Fibroblast of lung (primary cell): ENCODE measurements around the gene IGIP.

Experiments
- EZH2 ChIP-seq: IDR thresholded peaks from 2 replicates; pipeline ENCODE4 v1.5.1; 2012; ENCODE audit warnings: low read length, control low read depth, mild to moderate bottlenecking; ENCODE audit errors: missing control alignments
- TF ChIP-seq, protein P1 (sequence below), 2 donors: IDR thresholded peaks in 1 of 2; conservative IDR thresholded peaks in 1 of 2; 1 replicate in 1 of 2; 2 replicates in 1 of 2; pipeline ENCODE4 v1.5.1; 2011 to 2012; ENCODE audit warnings: low read length in 2 of 2, control low read depth in 1 of 2, inconsistent platforms in 1 of 2, low read depth in 1 of 2, mild to moderate bottlenecking in 1 of 2

DNA sequence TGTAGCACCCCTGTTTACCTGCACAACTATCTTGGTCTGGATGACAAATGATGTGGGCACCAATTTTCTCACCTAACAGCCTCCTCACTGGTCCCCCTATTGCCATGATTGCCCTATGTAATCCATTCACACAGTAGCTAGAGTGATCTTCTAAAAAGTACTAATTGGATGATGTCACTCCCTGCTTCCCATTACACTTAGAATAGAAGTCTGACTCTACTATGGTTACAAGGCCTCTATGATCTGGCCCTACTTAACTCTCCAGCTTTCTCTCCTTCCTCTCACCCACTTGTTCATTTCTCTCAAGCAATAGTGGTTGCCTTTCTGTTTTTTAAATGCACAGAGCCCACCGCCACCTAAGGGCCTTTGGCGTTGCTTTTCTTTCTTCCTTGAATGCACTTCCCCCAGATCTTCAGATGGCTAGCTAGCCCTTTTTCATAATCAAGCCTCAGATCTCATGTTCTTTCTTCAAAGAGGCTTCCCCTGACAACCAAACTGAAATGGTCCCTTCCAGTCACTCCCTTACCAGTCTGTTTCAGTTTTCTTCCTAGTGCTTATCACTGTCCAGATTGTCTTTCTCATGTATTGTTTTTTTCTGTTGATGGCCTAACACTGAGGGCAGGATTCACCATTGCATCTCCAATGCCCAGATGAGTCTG lies 8.7 kb downstream of the IGIP start:
- TF ChIP-seq, protein P1, sequence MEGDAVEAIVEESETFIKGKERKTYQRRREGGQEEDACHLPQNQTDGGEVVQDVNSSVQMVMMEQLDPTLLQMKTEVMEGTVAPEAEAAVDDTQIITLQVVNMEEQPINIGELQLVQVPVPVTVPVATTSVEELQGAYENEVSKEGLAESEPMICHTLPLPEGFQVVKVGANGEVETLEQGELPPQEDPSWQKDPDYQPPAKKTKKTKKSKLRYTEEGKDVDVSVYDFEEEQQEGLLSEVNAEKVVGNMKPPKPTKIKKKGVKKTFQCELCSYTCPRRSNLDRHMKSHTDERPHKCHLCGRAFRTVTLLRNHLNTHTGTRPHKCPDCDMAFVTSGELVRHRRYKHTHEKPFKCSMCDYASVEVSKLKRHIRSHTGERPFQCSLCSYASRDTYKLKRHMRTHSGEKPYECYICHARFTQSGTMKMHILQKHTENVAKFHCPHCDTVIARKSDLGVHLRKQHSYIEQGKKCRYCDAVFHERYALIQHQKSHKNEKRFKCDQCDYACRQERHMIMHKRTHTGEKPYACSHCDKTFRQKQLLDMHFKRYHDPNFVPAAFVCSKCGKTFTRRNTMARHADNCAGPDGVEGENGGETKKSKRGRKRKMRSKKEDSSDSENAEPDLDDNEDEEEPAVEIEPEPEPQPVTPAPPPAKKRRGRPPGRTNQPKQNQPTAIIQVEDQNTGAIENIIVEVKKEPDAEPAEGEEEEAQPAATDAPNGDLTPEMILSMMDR (conservative IDR thresholded peaks at IDR 0.05 in 1 of 2, IDR thresholded peaks at IDR 0.05 in 1 of 2; ENCODE audit: low read depth in 1 of 2, low read length in 2 of 2): no peak
- TF ChIP-seq EZH2: no peak
